ENCODE data around the gene GLRA3. TPM values are rescaled to one million over a fixed set of nuclear protein-coding genes. Genes with fewer than 3 reads are reported as not detected.

Gene GLRA3
- polyA plus RNA-seq, 1 donor from 2014 or later: 0.76 TPM

DNA sequence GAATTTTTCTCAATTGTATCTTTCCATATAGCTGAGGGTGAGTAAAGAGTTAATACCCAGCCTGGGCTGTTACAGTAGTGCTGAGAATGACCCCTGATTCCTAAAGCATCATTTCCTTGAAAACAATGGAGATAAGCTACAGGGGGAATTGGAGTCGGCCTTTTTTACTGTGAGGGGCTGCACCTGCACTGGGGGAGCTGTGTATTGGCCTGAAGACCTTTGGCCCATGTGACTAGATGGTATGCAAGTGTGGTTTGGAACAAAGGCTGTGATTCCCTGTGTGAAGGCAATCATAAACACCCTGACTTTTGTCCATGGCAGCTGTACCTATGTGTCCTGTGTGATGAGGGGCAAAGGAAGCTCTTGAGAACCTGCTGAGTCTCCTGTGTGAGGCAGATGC is 182.7 kb downstream of the GLRA3 start:
- H3K27ac ChIP-seq (ENCODE audit: low read length): no peak overlapping the region
- H3K27me3 ChIP-seq (ENCODE audit: insufficient read depth, low read depth, low read length): no peaks in the 10 kb centered on the region
- no peak overlapping the region for H3K4me3 ChIP-seq (ENCODE audit: low read length)
- H3K9me2 ChIP-seq (ENCODE audit: insufficient read depth, low read length): no peaks in the 10 kb centered on the region
- H2AFZ ChIP-seq (ENCODE audit: low read depth, low read length): no peak overlapping the region
- H3K79me2 ChIP-seq (replicated peaks; ENCODE audit: insufficient read depth, low read length): no peaks in the 10 kb centered on the region
- H3K4me2 ChIP-seq (ENCODE audit: low read length): no peak overlapping the region
- no peaks in the 10 kb centered on the region for H3K9me3 ChIP-seq (ENCODE audit: low read length)
- no peaks in the 10 kb centered on the region for H4K20me1 ChIP-seq (ENCODE audit: insufficient read depth)
- H3F3A ChIP-seq (ENCODE audit: insufficient read depth, low read length, poor library complexity, severe bottlenecking): no peaks in the 10 kb centered on the region
- TF ChIP-seq REST (IDR thresholded peaks at IDR 0.05; ENCODE audit: borderline replicate concordance) (no peak), EP300 (conservative IDR thresholded peaks at IDR 0.05; ENCODE audit: poor library complexity, severe bottlenecking) (no peak), SMC3 (conservative IDR thresholded peaks at IDR 0.05; ENCODE audit: poor library complexity) (no peak), EZH2 (IDR thresholded peaks at IDR 0.05; ENCODE audit: borderline replicate concordance, insufficient read depth, low read length, poor library complexity, severe bottlenecking) (no peak), RAD21 (conservative IDR thresholded peaks at IDR 0.05) (no peak), TAF1 (IDR thresholded peaks at IDR 0.05; ENCODE audit: low read depth) (no peak), POLR2AphosphoS5 (IDR thresholded peaks at IDR 0.05) (no peak), MXI1 (conservative IDR thresholded peaks at IDR 0.05; ENCODE audit: poor library complexity, severe bottlenecking) (no peak)
- TF ChIP-seq, protein P1, sequence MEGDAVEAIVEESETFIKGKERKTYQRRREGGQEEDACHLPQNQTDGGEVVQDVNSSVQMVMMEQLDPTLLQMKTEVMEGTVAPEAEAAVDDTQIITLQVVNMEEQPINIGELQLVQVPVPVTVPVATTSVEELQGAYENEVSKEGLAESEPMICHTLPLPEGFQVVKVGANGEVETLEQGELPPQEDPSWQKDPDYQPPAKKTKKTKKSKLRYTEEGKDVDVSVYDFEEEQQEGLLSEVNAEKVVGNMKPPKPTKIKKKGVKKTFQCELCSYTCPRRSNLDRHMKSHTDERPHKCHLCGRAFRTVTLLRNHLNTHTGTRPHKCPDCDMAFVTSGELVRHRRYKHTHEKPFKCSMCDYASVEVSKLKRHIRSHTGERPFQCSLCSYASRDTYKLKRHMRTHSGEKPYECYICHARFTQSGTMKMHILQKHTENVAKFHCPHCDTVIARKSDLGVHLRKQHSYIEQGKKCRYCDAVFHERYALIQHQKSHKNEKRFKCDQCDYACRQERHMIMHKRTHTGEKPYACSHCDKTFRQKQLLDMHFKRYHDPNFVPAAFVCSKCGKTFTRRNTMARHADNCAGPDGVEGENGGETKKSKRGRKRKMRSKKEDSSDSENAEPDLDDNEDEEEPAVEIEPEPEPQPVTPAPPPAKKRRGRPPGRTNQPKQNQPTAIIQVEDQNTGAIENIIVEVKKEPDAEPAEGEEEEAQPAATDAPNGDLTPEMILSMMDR (IDR thresholded peaks at IDR 0.05; ENCODE audit: poor library complexity, severe bottlenecking): no peak
- H3K36me3 ChIP-seq (ENCODE audit: insufficient read depth, low read length): no peaks in the 10 kb centered on the region
- H3K9ac ChIP-seq (ENCODE audit: low read length): no peak overlapping the region

GRCh38 chr4:174640146-174640545 is 188.9 kb downstream of the GLRA3 start:
- no peaks in the 10 kb centered on the region for H3K9me3 ChIP-seq (ENCODE audit: low read length)
- H3K36me3 ChIP-seq (ENCODE audit: insufficient read depth, low read length): no peaks in the 10 kb centered on the region
- H2AFZ ChIP-seq (ENCODE audit: low read depth, low read length): no peak overlapping the region
- TF ChIP-seq RAD21 (conservative IDR thresholded peaks at IDR 0.05) (no peak), SMC3 (conservative IDR thresholded peaks at IDR 0.05; ENCODE audit: poor library complexity) (no peak), MXI1 (conservative IDR thresholded peaks at IDR 0.05; ENCODE audit: poor library complexity, severe bottlenecking) (no peak), EZH2 (IDR thresholded peaks at IDR 0.05; ENCODE audit: borderline replicate concordance, insufficient read depth, low read length, poor library complexity, severe bottlenecking) (no peak), EP300 (conservative IDR thresholded peaks at IDR 0.05; ENCODE audit: poor library complexity, severe bottlenecking) (no peak), REST (IDR thresholded peaks at IDR 0.05; ENCODE audit: borderline replicate concordance) (no peak), TAF1 (IDR thresholded peaks at IDR 0.05; ENCODE audit: low read depth) (no peak), POLR2AphosphoS5 (IDR thresholded peaks at IDR 0.05) (no peak)
- TF ChIP-seq, protein P1 (IDR thresholded peaks at IDR 0.05; ENCODE audit: poor library complexity, severe bottlenecking): no peak
- H3K4me3 ChIP-seq (ENCODE audit: low read length): no peak overlapping the region
- H4K20me1 ChIP-seq (ENCODE audit: insufficient read depth): no peaks in the 10 kb centered on the region
- H3K4me2 ChIP-seq (ENCODE audit: low read length): no peak overlapping the region
- no peak overlapping the region for H3K27ac ChIP-seq (ENCODE audit: low read length)
- no peaks in the 10 kb centered on the region for H3K79me2 ChIP-seq (replicated peaks; ENCODE audit: insufficient read depth, low read length)
- H3F3A ChIP-seq (ENCODE audit: insufficient read depth, low read length, poor library complexity, severe bottlenecking): no peaks in the 10 kb centered on the region
- H3K9ac ChIP-seq (ENCODE audit: low read length): no peak overlapping the region
- H3K27me3 ChIP-seq (ENCODE audit: insufficient read depth, low read depth, low read length): no peaks in the 10 kb centered on the region
- H3K9me2 ChIP-seq (ENCODE audit: insufficient read depth, low read length): no peaks in the 10 kb centered on the region
